ENCODE data around the gene NPTX2. TPM values are rescaled to one million over a fixed set of nuclear protein-coding genes. Genes with fewer than 3 reads are reported as not detected.

Gene NPTX2
- total RNA-seq, 1 experiment from 2014 or later, result 10.9 TPM

- ChIA-PET POLR2A (no interaction called here), CTCF (interaction anchor here (1.1 kb wide), 1 partner anchor 53 kb away, joined by 3 read pairs; no protein-coding TSS in a partner anchor)
- Mint-ChIP-seq H3K36me3 (no peaks in the 10 kb centered on the region), H3K4me1 (peaks cover 2% of the 10 kb centered on the region; the same call in 1 of the 2 replicates), H3K9me3 (peaks cover 12% of the 10 kb centered on the region), H3K27me3 (ENCODE audit: low read depth) (peaks cover 74% of the 10 kb centered on the region), H3K27ac (no peak overlapping the region), H3K4me3 (no peak overlapping the region)
- ATAC-seq (no peak), DNase-seq (ENCODE audit: low spot score) (no peak)
- TF ChIP-seq MAX (CRISPR knock-in tag; IDR thresholded peaks at IDR 0.05) (no peak), ATF6 (CRISPR knock-in tag; IDR thresholded peaks at IDR 0.05) (no peak), GRHL2 (CRISPR knock-in tag; IDR thresholded peaks at IDR 0.05; ENCODE audit: insufficient replicate concordance, severe bottlenecking) (no peak), ZNF396 (CRISPR knock-in tag; IDR thresholded peaks at IDR 0.05; ENCODE audit: borderline replicate concordance) (no peak)
Observed at GRCh38 chr7:98669329-98670000, 52.4 kb downstream of the NPTX2 start.

GRCh38 chr7:98670186-98670585, 53.1 kb downstream of the NPTX2 start:
- ChIA-PET CTCF (interaction anchor here (1.1 kb wide), 1 partner anchor 54 kb away, joined by 3 read pairs; no protein-coding TSS in a partner anchor), POLR2A (no interaction called here)
- H3K36me3 Mint-ChIP-seq, result no peaks in the 10 kb centered on the region
- ATAC-seq, result no peak
- TF ChIP-seq CTCF (IDR thresholded peaks at IDR 0.05), result no peak
- TF ChIP-seq ZNF396 (CRISPR knock-in tag; IDR thresholded peaks at IDR 0.05; ENCODE audit: borderline replicate concordance), result no peak
- TF ChIP-seq SOX15 (CRISPR knock-in tag; IDR thresholded peaks at IDR 0.05), result no peak
- TF ChIP-seq EMX1 (CRISPR knock-in tag; IDR thresholded peaks at IDR 0.05), result no peak
- no peak for TF ChIP-seq NR2C2 (CRISPR knock-in tag; IDR thresholded peaks at IDR 0.05)
- no peak for TF ChIP-seq NFE2L1 (CRISPR knock-in tag; IDR thresholded peaks at IDR 0.05)
- TF ChIP-seq FOXP4 (CRISPR knock-in tag; IDR thresholded peaks at IDR 0.05), result no peak
- no peak for TF ChIP-seq NR1H2 (CRISPR knock-in tag; IDR thresholded peaks at IDR 0.05)
- peaks cover 12% of the 10 kb centered on the region for H3K9me3 Mint-ChIP-seq
- peaks cover 2% of the 10 kb centered on the region; the same call in 1 of the 2 replicates for H3K4me1 Mint-ChIP-seq
- peaks cover 69% of the 10 kb centered on the region for H3K27me3 Mint-ChIP-seq (ENCODE audit: low read depth)
- no peak for DNase-seq (ENCODE audit: low spot score)
- H3K4me3 Mint-ChIP-seq, result no peak overlapping the region
- H3K27ac Mint-ChIP-seq, result no peak overlapping the region

GRCh38 chr7:98671733-98672331, 54.7 kb downstream of the NPTX2 start:
- CTCF ChIA-PET, result no interaction called here
- TF ChIP-seq ZNF416 (CRISPR knock-in tag; IDR thresholded peaks at IDR 0.05), result no peak
- TF ChIP-seq MLX (CRISPR knock-in tag; IDR thresholded peaks at IDR 0.05), result no peak
- TF ChIP-seq MAX (CRISPR knock-in tag; IDR thresholded peaks at IDR 0.05), result no peak
- TF ChIP-seq CREB1 (CRISPR knock-in tag; IDR thresholded peaks at IDR 0.05), result no peak
- no peak for TF ChIP-seq IRF1 (CRISPR knock-in tag; IDR thresholded peaks at IDR 0.05)
- no peak for TF ChIP-seq GTF2I (CRISPR knock-in tag; conservative IDR thresholded peaks at IDR 0.05)
- no peak for TF ChIP-seq ZBTB21 (CRISPR knock-in tag; IDR thresholded peaks at IDR 0.05; ENCODE audit: borderline replicate concordance)
- TF ChIP-seq TCF7 (CRISPR knock-in tag; IDR thresholded peaks at IDR 0.05; ENCODE audit: low read depth), result no peak
- no peak for TF ChIP-seq EMX1 (CRISPR knock-in tag; IDR thresholded peaks at IDR 0.05)
- TF ChIP-seq GRHL2 (CRISPR knock-in tag; IDR thresholded peaks at IDR 0.05; ENCODE audit: insufficient replicate concordance, severe bottlenecking), result no peak
- TF ChIP-seq E2F1 (CRISPR knock-in tag; IDR thresholded peaks at IDR 0.05), result no peak
- TF ChIP-seq OVOL2 (CRISPR knock-in tag; IDR thresholded peaks at IDR 0.05; ENCODE audit: borderline replicate concordance), result no peak
- TF ChIP-seq CDX4 (CRISPR knock-in tag; IDR thresholded peaks at IDR 0.05; ENCODE audit: borderline replicate concordance), result no peak

More at GRCh38 chr7:98671733-98672331, 54.7 kb downstream of the NPTX2 start:
- Mint-ChIP-seq H3K4me3 (no peak overlapping the region), H3K9me3 (peaks cover 12% of the 10 kb centered on the region), H3K27me3 (ENCODE audit: low read depth) (peaks cover 57% of the 10 kb centered on the region), H3K36me3 (no peaks in the 10 kb centered on the region), H3K4me1 (peaks cover 2% of the 10 kb centered on the region; the same call in 1 of the 2 replicates), H3K27ac (no peak overlapping the region)
- DNase-seq (ENCODE audit: low spot score) (no peak), ATAC-seq (no peak)
- POLR2A ChIA-PET, result no interaction called here

All from WTC11 (cell line).